ENCODE measurements around the gene CXXC5. TPM values are rescaled to one million over a fixed set of nuclear protein-coding genes. Genes with fewer than 3 reads are reported as not detected.
A peak's percentile ranks its signal among the peaks of the same experiment; 100 is the strongest.

CXXC5 gene
- total RNA-seq, 2 donors from 2014 or later: 32.3 to 40.4 TPM

GRCh38 chr5:139642891-139643871, 5.0 kb upstream of the CXXC5 start:
- Histone ChIP-seq H3K4me1 (peaks cover 21% of the 10 kb centered on the region), H3K9me3 (no peaks in the 10 kb centered on the region), H3K27ac (peak overlapping the region; percentile 78), H3K36me3 (no peaks in the 10 kb centered on the region), H3K27me3 (no peaks in the 10 kb centered on the region), H3K4me3 (no peak overlapping the region), H3K9ac (ENCODE audit: low read depth in 2 of 2, low read length in 2 of 2) (peak overlapping the region; percentile 41 to 81)
- TF ChIP-seq CTCF (IDR thresholded peaks at IDR 0.05): no peak
- intact Hi-C loops (cut with DNase I): no loop called here
- DNase-seq: peak; percentile 94

- no peaks in the 10 kb centered on the region for H3K27me3 ChIP-seq
- H3K9ac ChIP-seq (ENCODE audit: low read depth in 2 of 2, low read length in 2 of 2): peak overlapping the region in 1 of 2 donors; percentile 81
- intact Hi-C loops (cut with DNase I): no loop called here
- H3K9me3 ChIP-seq: no peaks in the 10 kb centered on the region
- peak; percentile 48 for DNase-seq
- H3K36me3 ChIP-seq: no peaks in the 10 kb centered on the region
- no peak for TF ChIP-seq CTCF (IDR thresholded peaks at IDR 0.05)
- peaks cover 13% of the 10 kb centered on the region for H3K4me1 ChIP-seq
- H3K4me3 ChIP-seq: no peak overlapping the region
- H3K27ac ChIP-seq: peak overlapping the region; percentile 78
Measured at GRCh38 chr5:139644001-139644456, 4.1 kb upstream of the CXXC5 start.

GRCh38 chr5:139644646-139645429, 3.3 kb upstream of the CXXC5 start:
- no peak overlapping the region for H3K27ac ChIP-seq

GRCh38 chr5:139645430-139645871, 2.7 kb upstream of the CXXC5 start:
- H3K9ac ChIP-seq (ENCODE audit: low read depth in 2 of 2, low read length in 2 of 2): no peak overlapping the region
- DNase-seq: no peak
- H3K27me3 ChIP-seq: no peaks in the 10 kb centered on the region
- H3K9me3 ChIP-seq: no peaks in the 10 kb centered on the region
- H3K4me3 ChIP-seq: no peak overlapping the region
- no peaks in the 10 kb centered on the region for H3K36me3 ChIP-seq
- no peak for TF ChIP-seq CTCF (IDR thresholded peaks at IDR 0.05)
- H3K4me1 ChIP-seq: peaks cover 15% of the 10 kb centered on the region
- intact Hi-C loops (cut with DNase I): no loop called here
- H3K27ac ChIP-seq: no peak overlapping the region

More at GRCh38 chr5:139644646-139645429, 3.3 kb upstream of the CXXC5 start:
- no peaks in the 10 kb centered on the region for H3K27me3 ChIP-seq
- no peaks in the 10 kb centered on the region for H3K36me3 ChIP-seq
- H3K9me3 ChIP-seq: no peaks in the 10 kb centered on the region
- peaks cover 11% of the 10 kb centered on the region for H3K4me1 ChIP-seq
- intact Hi-C loops (cut with DNase I): no loop called here
- peak; percentile 18 for DNase-seq
- no peak overlapping the region for H3K4me3 ChIP-seq
- TF ChIP-seq CTCF (IDR thresholded peaks at IDR 0.05): no peak
- no peak overlapping the region for H3K9ac ChIP-seq (ENCODE audit: low read depth in 2 of 2, low read length in 2 of 2)

- H3K27me3 ChIP-seq: no peaks in the 10 kb centered on the region
- peak; percentile 18 for DNase-seq
- no peak for TF ChIP-seq CTCF (IDR thresholded peaks at IDR 0.05)
- no peak overlapping the region for H3K4me3 ChIP-seq
- peaks cover 22% of the 10 kb centered on the region for H3K4me1 ChIP-seq
- intact Hi-C loops (cut with DNase I): no loop called here
- H3K27ac ChIP-seq: no peak overlapping the region
- no peaks in the 10 kb centered on the region for H3K36me3 ChIP-seq
- H3K9me3 ChIP-seq: no peaks in the 10 kb centered on the region
- no peak overlapping the region for H3K9ac ChIP-seq (ENCODE audit: low read depth in 2 of 2, low read length in 2 of 2)
Measured at GRCh38 chr5:139646111-139646510, 2.0 kb upstream of the CXXC5 start.

All from colonic mucosa (tissue), 4 donors.